Type B pancreatic cell (in vitro differentiated cells): ENCODE results near the gene ZNF524. TPM values are rescaled to one million over a fixed set of nuclear protein-coding genes. Genes with fewer than 3 reads are reported as not detected.

ENCODE experiments used
- DNase-seq: peaks from one replicate; pipeline ENCODE4 v3.0.0; 2021; ENCODE audit warnings: mixed read lengths; ENCODE audit not compliant: unreplicated experiment; ENCODE audit errors: extremely low spot score
- H3K27ac Mint-ChIP-seq: 2 replicates; pipeline ENCODE4 v1.8.0; 2021; ENCODE audit warnings: mild to moderate bottlenecking, mixed read lengths
- H3K27me3 Mint-ChIP-seq: 2 replicates; pipeline ENCODE4 v1.8.0; 2021; ENCODE audit warnings: mixed read lengths
- H3K36me3 Mint-ChIP-seq: 2 replicates; pipeline ENCODE4 v1.8.0; 2021; ENCODE audit warnings: mixed read lengths
- H3K4me1 Mint-ChIP-seq: one replicate; pipeline ENCODE4 v1.8.0; 2021; ENCODE audit warnings: mixed read lengths; ENCODE audit not compliant: unreplicated experiment
- H3K4me3 Mint-ChIP-seq: 2 replicates; pipeline ENCODE4 v1.8.0; 2021; ENCODE audit warnings: mild to moderate bottlenecking, mixed read lengths
- H3K9me3 Mint-ChIP-seq: 2 replicates; pipeline ENCODE4 v1.8.0; 2021; ENCODE audit warnings: mixed read lengths
- total RNA-seq: library from RNA; stranded (reverse); gene quantifications from 2 replicates; pipeline ENCODE4 v1.2.1, GENCODE V29; 2021; ENCODE audit warnings: low replicate concordance
- TF ChIP-seq, protein P1 (sequence below): fragments of 200-600 bp; sonication (generic); conservative IDR thresholded peaks from 2 replicates; pipeline ENCODE4 v1.5.0; 2021; ENCODE audit warnings: antibody characterized with exemption, mild to moderate bottlenecking

ZNF524 gene
- total RNA-seq, 1 donor from 2014 or later, result 13.6 TPM

- peak; percentile 99 for DNase-seq
- peak overlapping the region; percentile 93 for H3K4me3 Mint-ChIP-seq
- peaks cover 27% of the 10 kb centered on the region for H3K4me1 Mint-ChIP-seq
- peaks cover 24% of the 10 kb centered on the region for H3K36me3 Mint-ChIP-seq
- H3K27ac Mint-ChIP-seq, result peak overlapping the region; percentile 97
- no peaks in the 10 kb centered on the region for H3K9me3 Mint-ChIP-seq
- TF ChIP-seq, protein P1, sequence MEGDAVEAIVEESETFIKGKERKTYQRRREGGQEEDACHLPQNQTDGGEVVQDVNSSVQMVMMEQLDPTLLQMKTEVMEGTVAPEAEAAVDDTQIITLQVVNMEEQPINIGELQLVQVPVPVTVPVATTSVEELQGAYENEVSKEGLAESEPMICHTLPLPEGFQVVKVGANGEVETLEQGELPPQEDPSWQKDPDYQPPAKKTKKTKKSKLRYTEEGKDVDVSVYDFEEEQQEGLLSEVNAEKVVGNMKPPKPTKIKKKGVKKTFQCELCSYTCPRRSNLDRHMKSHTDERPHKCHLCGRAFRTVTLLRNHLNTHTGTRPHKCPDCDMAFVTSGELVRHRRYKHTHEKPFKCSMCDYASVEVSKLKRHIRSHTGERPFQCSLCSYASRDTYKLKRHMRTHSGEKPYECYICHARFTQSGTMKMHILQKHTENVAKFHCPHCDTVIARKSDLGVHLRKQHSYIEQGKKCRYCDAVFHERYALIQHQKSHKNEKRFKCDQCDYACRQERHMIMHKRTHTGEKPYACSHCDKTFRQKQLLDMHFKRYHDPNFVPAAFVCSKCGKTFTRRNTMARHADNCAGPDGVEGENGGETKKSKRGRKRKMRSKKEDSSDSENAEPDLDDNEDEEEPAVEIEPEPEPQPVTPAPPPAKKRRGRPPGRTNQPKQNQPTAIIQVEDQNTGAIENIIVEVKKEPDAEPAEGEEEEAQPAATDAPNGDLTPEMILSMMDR, result no peak
- no peaks in the 10 kb centered on the region for H3K27me3 Mint-ChIP-seq
These were observed 5.1 kb downstream of the ZNF524 start for GRCh38 chr19:55605207-55605636.

GRCh38 chr19:55605637-55606470, 5.8 kb downstream of the ZNF524 start, which contains the start of gene ZNF865:
ZNF865 (plus strand) TSS chr19:55605647; CDS start chr19:55613619, 7,972 bp downstream.
- peak within 1 kb of the TSS; percentile 97 for H3K27ac Mint-ChIP-seq
- H3K36me3 Mint-ChIP-seq, result peaks cover 28% of the 10 kb centered on the region
- TF ChIP-seq, protein P1, result peak; percentile 78
- no peak for DNase-seq
- H3K27me3 Mint-ChIP-seq, result no peaks in the 10 kb centered on the region
- H3K4me1 Mint-ChIP-seq, result peaks cover 27% of the 10 kb centered on the region
- H3K9me3 Mint-ChIP-seq, result no peaks in the 10 kb centered on the region
- peak within 1 kb of the TSS; percentile 99 for H3K4me3 Mint-ChIP-seq

- TF ChIP-seq, protein P1, result peak; percentile 1
These were observed 6.3 kb downstream of the ZNF524 start for GRCh38 chr19:55606471-55606787.

GRCh38 chr19:55606817-55607216, 6.7 kb downstream of the ZNF524 start:
- Mint-ChIP-seq H3K4me3 (peak overlapping the region; percentile 99), H3K27ac (peak overlapping the region; percentile 97), H3K9me3 (no peaks in the 10 kb centered on the region), H3K36me3 (peaks cover 30% of the 10 kb centered on the region), H3K4me1 (peaks cover 17% of the 10 kb centered on the region), H3K27me3 (no peaks in the 10 kb centered on the region)
- DNase-seq, result no peak
- TF ChIP-seq, protein P1, result no peak

More at GRCh38 chr19:55606471-55606787, 6.3 kb downstream of the ZNF524 start:
- H3K4me3 Mint-ChIP-seq, result peak overlapping the region; percentile 99
- H3K27me3 Mint-ChIP-seq, result no peaks in the 10 kb centered on the region
- H3K9me3 Mint-ChIP-seq, result no peaks in the 10 kb centered on the region
- H3K27ac Mint-ChIP-seq, result peak overlapping the region; percentile 97
- peaks cover 21% of the 10 kb centered on the region for H3K4me1 Mint-ChIP-seq
- no peak for DNase-seq
- peaks cover 30% of the 10 kb centered on the region for H3K36me3 Mint-ChIP-seq

DNA sequence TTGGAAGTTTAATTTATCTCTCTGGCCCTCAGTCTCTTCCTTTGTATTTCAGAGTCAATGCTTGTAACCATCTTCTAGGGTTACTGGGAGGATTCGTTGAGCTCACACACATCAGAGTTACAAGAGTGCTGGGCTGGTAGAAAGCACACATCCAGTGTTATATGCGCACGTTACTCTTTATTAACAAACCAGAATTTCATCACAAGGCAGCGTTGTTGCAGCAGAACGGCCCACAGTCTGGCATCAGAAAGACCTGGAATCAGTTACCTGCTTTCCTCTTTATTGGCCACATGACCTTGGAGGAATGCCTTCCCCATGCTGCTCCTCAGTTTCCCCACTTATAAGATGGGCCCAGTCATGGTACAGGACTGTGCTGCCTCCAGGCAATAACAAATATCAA, 9.2 kb downstream of the ZNF524 start:
- no peaks in the 10 kb centered on the region for H3K27me3 Mint-ChIP-seq
- no peaks in the 10 kb centered on the region for H3K9me3 Mint-ChIP-seq
- peaks cover 35% of the 10 kb centered on the region for H3K36me3 Mint-ChIP-seq
- DNase-seq, result no peak
- TF ChIP-seq, protein P1, result no peak
- peaks cover 17% of the 10 kb centered on the region for H3K4me1 Mint-ChIP-seq
- H3K4me3 Mint-ChIP-seq, result no peak overlapping the region
- H3K27ac Mint-ChIP-seq, result no peak overlapping the region
